Measurements from ENCODE around the gene GRB10. TPM values are rescaled to one million over a fixed set of nuclear protein-coding genes. Genes with fewer than 3 reads are reported as not detected.

Gene GRB10
- total and polyA plus RNA-seq, 5 experiments from 2014 or later, result 0.47 to 2.9 (median 1.0) TPM

DNA sequence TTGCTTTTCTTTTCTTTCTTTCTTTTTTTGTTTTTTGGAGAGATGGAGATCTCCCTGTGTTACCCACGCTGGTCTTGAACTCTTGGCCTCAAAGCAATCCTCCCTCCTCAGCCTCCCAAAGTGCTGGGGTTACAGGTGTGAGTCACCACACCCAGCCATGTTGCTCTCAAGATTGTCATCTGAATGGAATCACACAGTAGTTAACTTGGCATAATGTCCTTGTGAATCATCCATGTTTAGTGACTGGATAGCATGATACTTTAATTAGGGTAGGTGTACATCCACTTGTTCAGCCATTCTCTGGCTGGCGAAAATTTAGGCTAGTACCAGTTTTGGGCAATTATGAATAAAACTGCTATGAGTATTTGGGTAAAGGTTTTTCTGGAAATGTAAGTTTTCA lies 15.4 kb upstream of the GRB10 start:
- Mint-ChIP-seq H3K27ac (no peak overlapping the region), H3K4me3 (no peak overlapping the region), H3K36me3 (peaks cover 0 to 4% (median 4%) of the 10 kb centered on the region in 3 donors), H3K9me3 (peaks cover 0 to 11% (median 3%) of the 10 kb centered on the region in 9 donors), H3K27me3 (peaks cover 0 to 30% (median 12%) of the 10 kb centered on the region in 5 donors), H3K4me1 (peaks cover 0 to 7% (median 6%) of the 10 kb centered on the region in 4 donors)
- POLR2A ChIA-PET, result no interaction called here
- no peak for DNase-seq
- ATAC-seq, result no peak

- peaks cover 0 to 11% (median 3%) of the 10 kb centered on the region in 9 donors for H3K9me3 Mint-ChIP-seq
- peaks cover 0 to 4% (median 4%) of the 10 kb centered on the region in 3 donors for H3K36me3 Mint-ChIP-seq
- H3K27me3 Mint-ChIP-seq, result peaks cover 4 to 41% (median 17%) of the 10 kb centered on the region in 5 donors
- H3K27ac Mint-ChIP-seq, result no peak overlapping the region
- peaks cover 3 to 17% (median 16%) of the 10 kb centered on the region in 4 donors for H3K4me1 Mint-ChIP-seq
- no peak overlapping the region for H3K4me3 Mint-ChIP-seq
- POLR2A ChIA-PET, result no interaction called here
- no peak for ATAC-seq
- no peak for DNase-seq
Measured at GRCh38 chr7:50795831-50796230, 13.1 kb upstream of the GRB10 start.

- H3K9me3 Mint-ChIP-seq, result peaks cover 0 to 11% (median 3%) of the 10 kb centered on the region in 9 donors
- ATAC-seq (no peak), DNase-seq (no peak)
- peaks cover 0 to 4% (median 4%) of the 10 kb centered on the region in 3 donors for H3K36me3 Mint-ChIP-seq
- peaks cover 3 to 21% (median 16%) of the 10 kb centered on the region in 4 donors for H3K4me1 Mint-ChIP-seq
- POLR2A ChIA-PET, result no interaction called here
- H3K4me3 Mint-ChIP-seq, result peak overlapping the region in 2 of 10 donors; percentile 19 to 46
- H3K27me3 Mint-ChIP-seq, result peaks cover 10 to 46% (median 22%) of the 10 kb centered on the region in 5 donors
- no peak overlapping the region for H3K27ac Mint-ChIP-seq
Measured at GRCh38 chr7:50795253-50795652, 12.6 kb upstream of the GRB10 start.

DNA sequence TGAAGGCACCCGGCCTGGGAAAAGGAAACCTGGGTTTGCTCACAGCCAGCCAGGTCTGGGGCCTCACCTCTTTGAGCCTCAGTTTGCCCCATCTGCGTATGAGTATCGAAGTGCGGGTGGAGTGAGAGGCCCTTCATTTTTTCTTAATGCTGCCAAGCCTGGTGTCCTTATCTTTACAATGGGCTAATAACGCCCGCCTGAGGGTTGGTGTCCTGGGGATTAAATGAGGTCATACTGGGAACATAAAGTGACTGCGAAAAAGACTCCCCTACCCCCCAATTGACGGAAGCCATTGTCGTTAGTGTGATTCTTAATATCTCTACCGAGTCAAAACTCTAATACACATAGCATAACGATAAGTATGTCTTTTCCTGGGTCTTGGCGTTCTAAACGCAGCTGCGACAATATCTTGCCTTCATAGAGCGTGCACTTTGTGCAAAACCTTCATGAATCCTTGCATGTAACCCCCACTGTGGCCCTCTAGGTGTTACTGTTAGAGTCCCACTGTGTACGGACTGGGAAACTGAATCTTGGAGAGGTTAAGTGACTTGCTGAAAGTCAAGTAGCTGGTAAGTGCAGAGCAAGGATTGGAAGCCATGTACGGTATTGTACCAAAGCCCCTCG lies 11.4 kb upstream of the GRB10 start:
- no peak for DNase-seq
- H3K4me3 Mint-ChIP-seq, result peak overlapping the region; percentile 64 to 89 (median 75)
- peaks cover 15 to 47% (median 24%) of the 10 kb centered on the region in 5 donors for H3K27me3 Mint-ChIP-seq
- ATAC-seq, result no peak
- peaks cover 3 to 21% (median 16%) of the 10 kb centered on the region in 4 donors for H3K4me1 Mint-ChIP-seq
- POLR2A ChIA-PET, result no interaction called here
- H3K9me3 Mint-ChIP-seq, result peaks cover 0 to 11% (median 3%) of the 10 kb centered on the region in 9 donors
- H3K36me3 Mint-ChIP-seq, result peaks cover 0 to 4% (median 4%) of the 10 kb centered on the region in 3 donors
- H3K27ac Mint-ChIP-seq, result peak overlapping the region in 5 of 10 donors; percentile 21 to 44 (median 42)

- H3K27me3 Mint-ChIP-seq, result peaks cover 15 to 52% (median 26%) of the 10 kb centered on the region in 5 donors
- DNase-seq (peak in 5 of 10 donors; percentile 16 to 39 (median 23)), ATAC-seq (peak; percentile 64 to 71)
- POLR2A ChIA-PET, result no interaction called here
- H3K4me1 Mint-ChIP-seq, result peaks cover 3 to 21% (median 16%) of the 10 kb centered on the region in 4 donors
- no peak overlapping the region for H3K27ac Mint-ChIP-seq
- H3K9me3 Mint-ChIP-seq, result peaks cover 0 to 10% (median 0%) of the 10 kb centered on the region in 9 donors
- peak overlapping the region; percentile 64 to 89 (median 75) for H3K4me3 Mint-ChIP-seq
- peaks cover 0 to 4% (median 0%) of the 10 kb centered on the region in 3 donors for H3K36me3 Mint-ChIP-seq
Measured at GRCh38 chr7:50793120-50793946, 10.6 kb upstream of the GRB10 start.

DNA sequence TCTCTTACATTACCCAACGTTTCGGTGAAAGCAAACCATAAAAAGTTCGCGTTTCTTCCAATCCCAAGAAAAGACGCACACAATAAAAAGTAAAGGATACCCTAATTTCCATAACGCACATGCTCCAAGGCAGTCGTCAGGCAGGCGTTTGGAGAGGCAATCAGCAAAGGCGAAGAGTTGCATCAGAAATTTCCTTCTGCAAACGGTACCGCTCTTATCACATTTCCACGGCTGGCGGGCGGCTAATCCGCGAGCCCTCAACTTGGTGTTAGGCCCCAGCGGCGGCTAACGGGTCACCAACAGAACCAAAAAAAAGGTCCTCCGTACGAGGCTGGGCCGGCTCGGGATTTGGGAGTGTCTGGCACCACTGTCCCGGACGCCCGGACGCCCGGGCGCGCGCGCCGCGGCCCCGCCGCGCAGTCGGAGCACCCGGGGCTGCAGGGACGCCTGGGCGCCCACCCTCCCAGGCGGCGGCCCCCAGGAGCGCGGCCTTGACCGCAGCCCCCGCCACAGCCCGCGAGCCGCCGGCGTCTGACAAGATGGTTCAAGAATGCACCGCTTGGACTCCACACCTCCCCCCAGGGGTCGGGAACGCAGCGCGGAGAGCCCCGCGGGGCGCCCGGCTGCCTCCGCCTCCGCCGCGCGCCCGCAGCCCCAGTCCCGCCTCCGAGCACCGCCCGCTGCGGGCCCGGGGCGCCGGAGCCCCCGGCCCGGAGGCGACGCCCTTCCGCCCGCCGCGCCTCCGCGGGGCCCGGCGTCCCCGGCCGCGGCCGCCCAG lies 9.8 kb upstream of the GRB10 start:
- Mint-ChIP-seq H3K4me3 (peak overlapping the region; percentile 72 to 91 (median 87)), H3K27me3 (peaks cover 13 to 53% (median 28%) of the 10 kb centered on the region in 5 donors)

DNA sequence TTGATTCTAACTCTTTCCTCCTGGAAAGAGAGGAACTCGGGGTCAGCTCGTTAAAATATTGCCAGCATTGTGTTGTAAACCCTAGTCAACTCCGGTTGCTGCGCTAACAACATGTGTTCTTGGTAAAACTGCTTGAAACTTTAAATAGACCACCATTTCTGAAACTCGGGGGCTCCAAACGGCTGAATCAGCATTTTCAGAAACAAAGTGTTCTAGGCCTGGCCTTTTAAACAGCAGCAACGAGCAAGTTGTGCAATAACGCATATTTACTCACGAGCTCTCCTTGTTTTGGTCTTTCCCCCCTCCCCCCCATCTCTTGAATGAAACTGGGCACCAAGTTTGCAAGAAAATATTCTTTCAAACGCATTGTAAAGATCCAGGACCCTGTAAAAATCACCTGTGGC lies 9.2 kb upstream of the GRB10 start:
- POLR2A ChIA-PET, result no interaction called here

More for the DNA sequence above, 9.8 kb upstream of the GRB10 start:
- Mint-ChIP-seq H3K9me3 (peaks cover 0 to 12% (median 0%) of the 10 kb centered on the region in 9 donors), H3K36me3 (no peaks in the 10 kb centered on the region), H3K4me1 (peaks cover 3 to 21% (median 16%) of the 10 kb centered on the region in 4 donors), H3K27ac (peak overlapping the region in 6 of 10 donors; percentile 25 to 87 (median 58))
- DNase-seq (peak in 4 of 10 donors; percentile 14 to 26 (median 20)), ATAC-seq (peak; percentile 55 to 59)
- POLR2A ChIA-PET, result no interaction called here

DNA sequence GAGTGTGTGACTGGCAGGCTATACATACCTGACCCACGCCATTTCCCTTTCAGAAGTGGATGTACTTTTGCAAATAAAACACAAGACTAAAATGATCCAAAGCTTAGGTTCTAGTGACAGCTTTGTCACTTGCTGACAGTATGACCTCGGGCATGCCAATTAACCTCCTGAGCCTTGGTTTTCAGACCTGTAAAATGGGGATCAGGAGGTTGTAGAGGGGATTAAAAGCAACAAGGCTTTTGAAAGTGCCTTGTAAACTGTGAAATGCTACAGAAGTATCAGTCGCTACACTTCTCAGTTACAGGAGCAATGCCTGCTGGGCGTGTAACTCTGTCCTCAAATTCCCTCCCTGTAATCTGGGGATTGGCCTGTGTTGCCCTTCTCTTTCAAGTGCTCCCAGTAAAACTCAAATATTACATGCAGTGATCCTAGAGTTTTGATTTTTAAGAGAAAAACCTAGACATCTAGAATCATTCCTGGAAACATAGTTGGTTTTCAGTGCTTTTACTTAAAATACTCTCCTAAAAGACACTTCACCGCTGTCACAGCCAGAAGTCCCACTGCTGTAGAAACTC lies 8.8 kb upstream of the GRB10 start:
- Mint-ChIP-seq H3K4me1 (peaks cover 3 to 21% (median 16%) of the 10 kb centered on the region in 4 donors), H3K27me3 (peaks cover 13 to 53% (median 36%) of the 10 kb centered on the region in 5 donors), H3K9me3 (peaks cover 0 to 19% (median 2%) of the 10 kb centered on the region in 9 donors), H3K4me3 (peak overlapping the region in 8 of 10 donors; percentile 72 to 91 (median 87)), H3K36me3 (no peaks in the 10 kb centered on the region), H3K27ac (peak overlapping the region in 2 of 10 donors; percentile 27 to 87)
- POLR2A ChIA-PET, result no interaction called here
- ATAC-seq (no peak), DNase-seq (no peak)

More for the DNA sequence above, 9.2 kb upstream of the GRB10 start:
- H3K4me3 Mint-ChIP-seq, result peak overlapping the region; percentile 72 to 91 (median 87)
- H3K27me3 Mint-ChIP-seq, result peaks cover 13 to 55% (median 31%) of the 10 kb centered on the region in 5 donors
- H3K36me3 Mint-ChIP-seq, result no peaks in the 10 kb centered on the region
- peaks cover 3 to 21% (median 16%) of the 10 kb centered on the region in 4 donors for H3K4me1 Mint-ChIP-seq
- ATAC-seq, result no peak
- peaks cover 0 to 14% (median 1%) of the 10 kb centered on the region in 9 donors for H3K9me3 Mint-ChIP-seq
- H3K27ac Mint-ChIP-seq, result peak overlapping the region in 5 of 10 donors; percentile 27 to 87 (median 73)
- no peak for DNase-seq

DNA sequence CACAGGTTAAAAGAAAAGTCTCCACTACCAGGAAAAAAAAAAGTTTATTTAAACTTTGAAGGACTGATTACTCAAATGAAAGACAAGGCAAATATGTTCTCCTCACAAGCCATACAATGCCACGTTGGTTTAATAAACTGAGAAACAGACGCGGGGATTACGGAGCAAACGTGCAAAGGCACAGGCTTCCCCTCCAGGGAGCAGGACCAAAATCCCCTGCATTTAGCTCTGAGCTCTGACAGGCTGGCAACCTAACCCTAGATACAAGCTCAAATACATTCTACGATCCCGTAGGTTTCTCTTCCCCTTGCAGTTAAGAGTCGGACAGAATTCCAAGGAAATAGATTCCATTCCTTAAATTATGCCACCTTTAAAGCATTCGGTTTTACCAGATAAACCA lies 7.7 kb upstream of the GRB10 start:
- ATAC-seq (no peak), DNase-seq (no peak)
- peak overlapping the region in 1 of 10 donors; percentile 5 for H3K4me3 Mint-ChIP-seq
- POLR2A ChIA-PET, result no interaction called here
- H3K36me3 Mint-ChIP-seq, result no peaks in the 10 kb centered on the region
- peaks cover 17 to 51% (median 39%) of the 10 kb centered on the region in 5 donors for H3K27me3 Mint-ChIP-seq
- H3K27ac Mint-ChIP-seq, result no peak overlapping the region
- H3K4me1 Mint-ChIP-seq, result peaks cover 3 to 21% (median 16%) of the 10 kb centered on the region in 4 donors
- peaks cover 0 to 24% (median 2%) of the 10 kb centered on the region in 9 donors for H3K9me3 Mint-ChIP-seq

GRCh38 chr7:50788382-50788781 lies 5.7 kb upstream of the GRB10 start:
- peaks cover 24 to 49% (median 44%) of the 10 kb centered on the region in 5 donors for H3K27me3 Mint-ChIP-seq
- H3K36me3 Mint-ChIP-seq, result no peaks in the 10 kb centered on the region
- H3K4me3 Mint-ChIP-seq, result peak overlapping the region in 1 of 10 donors; percentile 10
- H3K27ac Mint-ChIP-seq, result no peak overlapping the region
- POLR2A ChIA-PET, result no interaction called here
- peaks cover 0 to 24% (median 2%) of the 10 kb centered on the region in 9 donors for H3K9me3 Mint-ChIP-seq
- H3K4me1 Mint-ChIP-seq, result peaks cover 8 to 18% (median 10%) of the 10 kb centered on the region in 4 donors
- ATAC-seq, result no peak
- no peak for DNase-seq

DNA sequence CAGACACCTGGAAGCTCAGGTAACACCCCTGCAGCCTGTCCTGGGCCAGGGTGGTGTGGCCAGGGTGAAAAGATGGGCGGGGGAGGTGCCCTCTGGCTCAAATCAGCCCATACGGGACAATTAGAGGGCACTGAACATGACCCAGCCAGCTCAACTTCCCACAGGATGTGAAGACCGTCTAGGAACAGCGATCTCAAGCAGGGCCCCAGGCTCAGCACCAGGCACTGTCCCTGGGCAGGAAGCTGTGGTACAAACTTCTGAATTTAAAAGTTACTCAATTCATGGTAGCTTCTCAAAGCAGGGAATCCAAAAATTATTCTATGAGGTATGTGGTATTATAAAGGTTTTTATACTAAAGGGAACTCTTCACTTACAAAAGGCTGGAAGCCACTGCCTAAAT lies 5.1 kb upstream of the GRB10 start:
- Mint-ChIP-seq H3K4me3 (no peak overlapping the region), H3K27ac (no peak overlapping the region), H3K4me1 (peaks cover 12 to 24% (median 14%) of the 10 kb centered on the region in 4 donors), H3K9me3 (peaks cover 0 to 24% (median 2%) of the 10 kb centered on the region in 9 donors), H3K36me3 (no peaks in the 10 kb centered on the region), H3K27me3 (peaks cover 27 to 55% (median 47%) of the 10 kb centered on the region in 5 donors)
- no peak for DNase-seq
- POLR2A ChIA-PET, result no interaction called here
- ATAC-seq, result peak in 1 of 2 donors; percentile 22

Measured in naive thymus-derived CD8-positive, alpha-beta T cell (primary cell).